Measurements from ENCODE around the gene ADCY10. TPM values are rescaled to one million over a fixed set of nuclear protein-coding genes. Genes with fewer than 3 reads are reported as not detected.

ADCY10 gene
- total RNA-seq, 1 experiment from 2014 or later = 0.31 TPM

DNA sequence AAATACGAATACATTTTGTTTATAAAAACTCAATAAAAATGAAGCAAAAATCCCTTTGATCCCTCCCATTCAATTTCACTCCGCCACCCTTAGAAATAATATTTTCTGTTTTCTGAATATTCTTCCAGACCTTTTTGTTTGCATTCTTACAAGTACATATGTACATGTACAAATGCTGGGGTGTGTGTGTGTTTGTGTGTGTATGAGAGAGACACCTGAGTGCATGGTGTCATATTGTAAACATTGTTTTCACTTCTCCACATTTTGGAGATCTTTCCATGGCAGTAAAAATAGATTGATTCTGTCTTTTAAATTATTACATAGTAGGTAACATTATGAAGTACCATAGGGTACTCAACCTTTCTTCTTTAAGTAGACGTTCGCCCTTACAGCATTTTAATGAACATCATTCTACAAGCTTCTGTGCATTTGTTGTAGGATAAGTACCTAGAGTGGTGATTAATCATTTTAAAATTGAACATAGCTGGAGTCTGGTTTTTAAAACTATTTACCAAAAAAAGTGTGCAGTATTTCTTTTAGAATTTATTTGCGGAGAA, 24.2 kb upstream of the ADCY10 start:
- intact Hi-C loops (cut with micrococcal nuclease; ENCODE audit: unreplicated experiment) = loop anchor here (5.0 kb wide), 1 partner anchor 216 kb away; the partner anchor contains the start of gene MPZL1
- CTCF ChIA-PET = no interaction called here
- H3K4me3 Mint-ChIP-seq (ENCODE audit: low read depth, unreplicated experiment) = peak overlapping the region; percentile 91
- H3K9me3 Mint-ChIP-seq (ENCODE audit: low read depth, unreplicated experiment) = no peaks in the 10 kb centered on the region
- TSS peak; percentile 46 for BruUV-seq (replicated peaks)
- no peak for DNase-seq
- H3K4me1 Mint-ChIP-seq (ENCODE audit: low read depth, unreplicated experiment) = peaks cover 20% of the 10 kb centered on the region
- peak overlapping the region; percentile 97 for H3K27ac Mint-ChIP-seq (ENCODE audit: unreplicated experiment)
- no peaks in the 10 kb centered on the region for H3K27me3 Mint-ChIP-seq (ENCODE audit: unreplicated experiment)
- TF ChIP-seq, protein P1, sequence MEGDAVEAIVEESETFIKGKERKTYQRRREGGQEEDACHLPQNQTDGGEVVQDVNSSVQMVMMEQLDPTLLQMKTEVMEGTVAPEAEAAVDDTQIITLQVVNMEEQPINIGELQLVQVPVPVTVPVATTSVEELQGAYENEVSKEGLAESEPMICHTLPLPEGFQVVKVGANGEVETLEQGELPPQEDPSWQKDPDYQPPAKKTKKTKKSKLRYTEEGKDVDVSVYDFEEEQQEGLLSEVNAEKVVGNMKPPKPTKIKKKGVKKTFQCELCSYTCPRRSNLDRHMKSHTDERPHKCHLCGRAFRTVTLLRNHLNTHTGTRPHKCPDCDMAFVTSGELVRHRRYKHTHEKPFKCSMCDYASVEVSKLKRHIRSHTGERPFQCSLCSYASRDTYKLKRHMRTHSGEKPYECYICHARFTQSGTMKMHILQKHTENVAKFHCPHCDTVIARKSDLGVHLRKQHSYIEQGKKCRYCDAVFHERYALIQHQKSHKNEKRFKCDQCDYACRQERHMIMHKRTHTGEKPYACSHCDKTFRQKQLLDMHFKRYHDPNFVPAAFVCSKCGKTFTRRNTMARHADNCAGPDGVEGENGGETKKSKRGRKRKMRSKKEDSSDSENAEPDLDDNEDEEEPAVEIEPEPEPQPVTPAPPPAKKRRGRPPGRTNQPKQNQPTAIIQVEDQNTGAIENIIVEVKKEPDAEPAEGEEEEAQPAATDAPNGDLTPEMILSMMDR (IDR thresholded peaks at IDR 0.05; ENCODE audit: unreplicated experiment) = no peak
- peaks cover 50% of the 10 kb centered on the region for H3K36me3 Mint-ChIP-seq (ENCODE audit: insufficient read depth, unreplicated experiment)

DNA sequence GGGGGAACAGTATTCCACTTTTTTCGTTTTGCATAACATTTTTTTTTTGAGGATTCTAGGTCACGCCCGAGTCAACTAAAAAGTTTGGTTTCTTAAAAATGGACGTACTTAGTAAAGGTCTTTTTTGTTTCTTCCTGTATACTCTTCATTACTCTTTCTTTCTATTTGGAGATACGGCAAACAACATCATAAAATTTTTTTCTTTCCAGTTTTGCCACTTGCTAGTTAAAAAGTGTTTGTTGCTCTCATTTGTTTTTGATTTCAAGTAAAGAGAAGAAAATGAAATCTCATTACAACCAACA, 23.7 kb upstream of the ADCY10 start:
- Mint-ChIP-seq H3K36me3 (ENCODE audit: insufficient read depth, unreplicated experiment) (peaks cover 50% of the 10 kb centered on the region), H3K4me3 (ENCODE audit: low read depth, unreplicated experiment) (peak overlapping the region; percentile 91), H3K4me1 (ENCODE audit: low read depth, unreplicated experiment) (peaks cover 25% of the 10 kb centered on the region), H3K9me3 (ENCODE audit: low read depth, unreplicated experiment) (no peaks in the 10 kb centered on the region), H3K27ac (ENCODE audit: unreplicated experiment) (peak overlapping the region; percentile 97), H3K27me3 (ENCODE audit: unreplicated experiment) (no peaks in the 10 kb centered on the region)
- intact Hi-C loops (cut with micrococcal nuclease; ENCODE audit: unreplicated experiment) = loop anchor here (5.0 kb wide), 1 partner anchor 215 kb away; the partner anchor contains the start of gene MPZL1
- TF ChIP-seq, protein P1 (IDR thresholded peaks at IDR 0.05; ENCODE audit: unreplicated experiment) = no peak
- CTCF ChIA-PET = interaction anchor here (0.6 to 2.8 kb wide), 2 partner anchors 8 to 222 kb away, joined by 5 to 14 read pairs; no protein-coding TSS in a partner anchor
- DNase-seq = no peak
- no TSS peak for BruUV-seq (replicated peaks)

DNA sequence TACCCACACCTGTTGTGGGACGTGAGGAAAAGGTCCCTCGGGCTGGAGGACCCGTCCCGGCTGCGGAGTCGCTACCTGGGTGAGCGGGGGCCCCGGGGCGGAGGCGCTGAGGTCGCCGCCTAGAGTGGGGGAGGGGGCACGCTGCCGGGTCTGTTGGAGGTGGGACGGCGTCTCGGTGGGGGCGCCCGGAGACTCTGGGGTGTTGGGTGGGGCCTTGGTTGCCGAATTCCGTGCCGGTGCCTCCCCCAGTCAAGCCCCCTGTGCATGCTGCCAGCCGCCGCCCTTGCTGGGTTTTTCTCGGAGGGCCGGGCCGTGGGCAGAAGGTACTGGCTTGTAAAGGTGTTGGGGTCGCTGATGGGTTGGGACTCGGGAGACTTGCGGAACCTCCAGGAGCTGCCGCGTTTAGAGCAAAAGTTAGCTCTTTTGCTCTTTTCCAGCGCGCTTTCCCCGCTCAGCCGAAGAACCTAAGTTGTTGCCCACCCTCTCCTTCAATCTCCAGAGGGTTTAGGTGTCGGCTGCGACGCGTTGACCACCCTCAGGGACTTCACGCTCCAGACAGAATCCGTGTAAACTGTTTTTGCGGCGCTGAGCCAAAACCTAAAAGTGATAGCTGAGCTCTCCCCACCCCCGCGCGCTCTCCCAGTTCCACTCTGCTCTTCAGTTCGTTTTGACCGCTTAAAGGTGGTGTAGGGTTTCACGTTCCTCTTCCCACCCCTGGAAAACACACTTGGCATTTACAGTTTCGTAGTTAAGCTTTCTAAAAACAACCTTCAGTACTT, 23.2 kb upstream of the ADCY10 start, which contains the start of gene MPC2:
MPC2 (minus strand) TSS at position 143 of the 779 bp plus-strand sequence. CDS start 1,231 bp downstream, outside the sequence.
- CTCF ChIA-PET = interaction anchor here (0.6 to 2.8 kb wide), 3 partner anchors 9 to 222 kb away, joined by 3 to 14 read pairs (median 5); no protein-coding TSS in a partner anchor
- BruUV-seq (replicated peaks) = no TSS peak
- TF ChIP-seq, protein P1 (IDR thresholded peaks at IDR 0.05; ENCODE audit: unreplicated experiment) = no peak
- Mint-ChIP-seq H3K9me3 (ENCODE audit: low read depth, unreplicated experiment) (no peaks in the 10 kb centered on the region), H3K27me3 (ENCODE audit: unreplicated experiment) (no peaks in the 10 kb centered on the region), H3K4me3 (ENCODE audit: low read depth, unreplicated experiment) (peak within 1 kb of the TSS; percentile 91), H3K27ac (ENCODE audit: unreplicated experiment) (peak within 1 kb of the TSS; percentile 97), H3K4me1 (ENCODE audit: low read depth, unreplicated experiment) (peaks cover 30% of the 10 kb centered on the region), H3K36me3 (ENCODE audit: insufficient read depth, unreplicated experiment) (peaks cover 50% of the 10 kb centered on the region)
- DNase-seq = peak; percentile 69
- intact Hi-C loops (cut with micrococcal nuclease; ENCODE audit: unreplicated experiment) = loop anchor here (5.0 kb wide), 1 partner anchor 215 kb away; the partner anchor contains the start of gene MPZL1

DNA sequence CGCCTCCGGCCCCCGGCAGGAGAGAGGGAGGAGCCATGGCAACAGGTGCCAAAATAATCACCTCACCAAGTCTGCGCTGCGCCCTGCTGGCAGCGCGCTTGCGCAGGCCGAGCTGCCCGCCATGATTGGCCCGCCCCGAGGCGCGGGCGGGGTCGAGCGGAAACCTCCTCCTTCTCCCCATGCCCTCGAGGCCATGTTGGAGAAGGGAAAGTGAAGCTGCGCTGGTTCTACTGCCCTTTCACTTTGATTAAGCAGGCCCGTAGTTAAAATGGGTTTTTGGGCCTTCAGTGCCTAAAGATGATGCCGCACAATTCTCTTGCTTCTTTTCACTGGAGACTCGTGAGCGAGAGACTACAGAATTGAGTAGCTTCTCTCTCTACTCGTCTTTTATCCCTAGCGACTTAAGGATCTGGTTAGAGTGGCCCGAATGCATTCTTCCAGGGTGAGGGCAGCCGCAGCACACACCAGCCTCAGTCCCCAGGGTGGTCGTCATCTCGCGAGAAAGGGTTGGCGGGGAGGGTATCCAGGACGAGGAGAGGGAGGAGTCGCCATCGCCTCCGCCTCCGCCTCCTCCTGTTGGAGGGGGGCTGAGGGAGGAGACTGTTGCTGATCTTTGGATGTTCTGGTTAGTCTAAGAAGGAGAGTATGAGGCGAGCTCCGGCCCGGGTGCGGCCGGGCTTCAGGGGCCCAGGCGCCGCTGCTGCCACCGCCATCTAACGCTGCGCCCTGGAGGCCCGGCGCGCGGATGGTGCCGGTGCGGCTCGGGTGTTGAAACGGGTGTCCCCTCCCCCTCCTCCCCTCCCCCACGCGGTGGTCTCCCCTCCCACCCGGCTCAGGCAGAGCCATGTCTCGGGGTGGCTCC, 22.4 kb upstream of the ADCY10 start, which contains the start of gene DCAF6:
DCAF6 (plus strand) TSS at position 616 of the 862 bp plus-strand sequence; CDS start at position 845, 229 bp downstream.
- no TSS peak for BruUV-seq (replicated peaks)
- H3K9me3 Mint-ChIP-seq (ENCODE audit: low read depth, unreplicated experiment) = no peaks in the 10 kb centered on the region
- H3K27me3 Mint-ChIP-seq (ENCODE audit: unreplicated experiment) = no peaks in the 10 kb centered on the region
- H3K27ac Mint-ChIP-seq (ENCODE audit: unreplicated experiment) = peak within 1 kb of the TSS; percentile 97
- peak within 1 kb of the TSS; percentile 91 for H3K4me3 Mint-ChIP-seq (ENCODE audit: low read depth, unreplicated experiment)
- H3K36me3 Mint-ChIP-seq (ENCODE audit: insufficient read depth, unreplicated experiment) = peaks cover 50% of the 10 kb centered on the region
- CTCF ChIA-PET = interaction anchor here (0.5 to 2.8 kb wide), 6 partner anchors 9 to 221 kb away, joined by 3 to 14 read pairs (median 4); no protein-coding TSS in a partner anchor
- H3K4me1 Mint-ChIP-seq (ENCODE audit: low read depth, unreplicated experiment) = peaks cover 26% of the 10 kb centered on the region
- TF ChIP-seq, protein P1 (IDR thresholded peaks at IDR 0.05; ENCODE audit: unreplicated experiment) = no peak
- DNase-seq = peak; percentile 98
- intact Hi-C loops (cut with micrococcal nuclease; ENCODE audit: unreplicated experiment) = loop anchor here (5.0 kb wide), 1 partner anchor 214 kb away; the partner anchor contains the start of gene MPZL1

Data from Calu3 (cell line).